GM23338 (cell line): ENCODE measurements around the gene TTC28.

ENCODE experiments used
- CREB1 ChIP-seq: fragments of 250-450 bp; sonication (Bioruptor Pico); IDR thresholded peaks from 2 replicates; pipeline ENCODE4 v1.5.0; 2020; ENCODE audit warnings: low read depth, mild to moderate bottlenecking, moderate library complexity
- CTCF ChIP-seq, 2 experiments: fragments of 200-600 bp in 1 of 2; sonication (generic) in 1 of 2; conservative IDR thresholded peaks; 2 replicates each; pipeline versions ENCODE4 v1.5.1 to v1.6.1; 2016 to 2017; ENCODE audit warnings: antibody characterized with exemption in 2 of 2, low read depth in 2 of 2, mild to moderate bottlenecking in 2 of 2, moderate library complexity in 1 of 2
- EZH2 ChIP-seq: fragments of 200-600 bp; sonication (generic); IDR thresholded peaks from one replicate; pipeline ENCODE4 v1.8.0; 2017; ENCODE audit warnings: antibody characterized with exemption, mild to moderate bottlenecking, low read depth; ENCODE audit not compliant: unreplicated experiment
- REST ChIP-seq: IDR thresholded peaks from one replicate; pipeline ENCODE4 v1.6.1; 2018; ENCODE audit warnings: antibody characterized with exemption; ENCODE audit not compliant: unreplicated experiment

- TF ChIP-seq CTCF (conservative IDR thresholded peaks at IDR 0.05; ENCODE audit: low read depth in 2 of 2) (no peak), EZH2 (no peak), CREB1 (CRISPR knock-in tag) (no peak), REST (no peak)
These were observed 567.5 kb downstream of the TTC28 start for GRCh38 chr22:28112190-28112544.
